ENCODE measurements around the gene SRM.

- TF ChIP-seq CTCF (IDR thresholded peaks at IDR 0.05) (no peak), POLR2A (IDR thresholded peaks at IDR 0.05) (no peak)
Observed at GRCh38 chr1:11052839-11053757, 6.7 kb downstream of the SRM start.

Measured in testis (tissue), 2 donors.